NCI-H2196 (cell line): ENCODE data around the gene SMTNL2.
"Not testable (repeated sequence)": the region's sequence is repeated elsewhere in the genome, so short reads cannot be mapped to it uniquely, and the experiment has no call there.

ENCODE experiments used
- DNase-seq: peaks from one replicate; lab custom pipeline; 2025; ENCODE audit not compliant: unreplicated experiment; lab: John Stamatoyannopoulos, UW

SMTNL2 gene

DNA sequence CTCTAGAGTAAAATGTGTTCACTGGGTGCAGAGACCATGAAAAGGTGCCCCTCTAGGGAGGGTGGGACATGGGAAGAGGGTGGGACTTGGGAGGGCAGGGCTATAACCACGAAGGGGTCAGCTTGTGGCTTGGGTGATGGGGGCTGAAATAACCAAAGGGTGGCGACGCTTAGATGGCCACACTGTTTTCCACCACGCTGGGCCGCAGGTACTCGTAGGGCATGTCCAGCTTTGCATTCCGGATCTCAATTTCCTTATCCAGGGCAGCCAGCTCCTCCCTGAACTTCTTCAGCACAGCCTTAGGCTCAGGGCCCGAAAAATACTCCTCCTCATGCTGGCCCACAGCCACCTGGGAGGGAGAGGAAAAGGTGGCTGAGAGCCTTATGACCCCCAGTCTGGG is 47.1 kb downstream of the SMTNL2 start:
- no peak for DNase-seq

GRCh38 chr17:4631836-4632580 is 47.7 kb downstream of the SMTNL2 start:
- no peak for DNase-seq

GRCh38 chr17:4632581-4632920 is 48.2 kb downstream of the SMTNL2 start:
- DNase-seq: no peak

GRCh38 chr17:4633643-4634042 is 49.3 kb downstream of the SMTNL2 start:
- no peak for DNase-seq

- DNase-seq: no peak
These were observed 50.6 kb downstream of the SMTNL2 start for GRCh38 chr17:4634976-4635375.

- DNase-seq: no peak
These were observed 51.6 kb downstream of the SMTNL2 start for GRCh38 chr17:4635823-4636375.

DNA sequence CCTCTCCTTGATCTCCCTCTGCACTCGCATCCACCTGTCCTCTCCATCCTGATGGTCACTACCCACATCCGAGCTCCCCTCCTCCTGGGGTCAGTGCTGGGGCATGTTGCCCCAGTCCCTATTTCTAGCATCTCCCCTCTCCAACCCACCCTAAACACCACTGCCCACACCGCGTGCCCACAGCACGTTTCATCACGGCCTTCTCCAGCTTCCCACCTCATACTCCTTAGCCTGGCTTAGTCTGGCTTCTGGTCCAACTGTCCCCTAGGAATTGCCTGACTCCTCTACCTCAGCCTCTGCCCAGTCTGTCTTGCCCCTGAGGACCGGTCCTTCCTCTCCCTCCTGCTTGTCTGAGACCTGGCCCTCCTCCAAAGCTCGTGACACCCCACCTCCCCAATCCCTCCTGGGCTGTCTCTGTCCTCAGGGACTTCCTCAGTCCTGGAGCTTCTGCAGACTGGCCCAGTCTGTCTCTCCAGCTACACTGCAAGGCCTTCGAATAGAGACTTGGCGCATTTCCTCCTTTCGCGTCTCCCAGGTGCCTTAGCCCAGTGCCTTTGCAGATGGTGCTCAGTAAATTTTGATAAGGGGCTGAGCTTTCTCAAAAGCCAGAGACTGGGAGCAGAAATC is 52.3 kb downstream of the SMTNL2 start:
- DNase-seq: no peak

DNA sequence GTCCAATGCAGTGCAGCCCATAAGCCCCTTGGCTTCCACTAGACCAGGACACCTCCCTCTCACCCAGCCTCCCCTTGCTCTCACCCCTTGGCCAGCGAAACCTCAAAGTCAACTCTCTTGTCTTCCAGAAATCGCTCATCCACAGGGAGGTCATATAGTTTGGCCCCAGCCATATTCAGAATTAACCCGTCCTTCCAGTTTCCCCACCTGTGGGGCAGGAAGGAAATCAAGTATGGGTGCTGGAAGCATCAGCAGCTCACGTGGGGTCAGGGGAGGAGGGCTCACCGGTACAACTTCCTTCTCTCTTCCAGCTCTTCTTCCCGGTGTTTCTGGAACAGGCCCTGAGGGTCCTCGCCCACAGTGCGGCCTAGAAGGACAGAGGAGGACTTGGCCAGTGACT is 54.4 kb downstream of the SMTNL2 start:
- not testable (repeated sequence) for DNase-seq

GRCh38 chr17:4639301-4640059 is 55.2 kb downstream of the SMTNL2 start:
- peak; percentile 35 for DNase-seq

GRCh38 chr17:4640569-4641188 is 56.4 kb downstream of the SMTNL2 start:
- DNase-seq: not testable (repeated sequence)

DNA sequence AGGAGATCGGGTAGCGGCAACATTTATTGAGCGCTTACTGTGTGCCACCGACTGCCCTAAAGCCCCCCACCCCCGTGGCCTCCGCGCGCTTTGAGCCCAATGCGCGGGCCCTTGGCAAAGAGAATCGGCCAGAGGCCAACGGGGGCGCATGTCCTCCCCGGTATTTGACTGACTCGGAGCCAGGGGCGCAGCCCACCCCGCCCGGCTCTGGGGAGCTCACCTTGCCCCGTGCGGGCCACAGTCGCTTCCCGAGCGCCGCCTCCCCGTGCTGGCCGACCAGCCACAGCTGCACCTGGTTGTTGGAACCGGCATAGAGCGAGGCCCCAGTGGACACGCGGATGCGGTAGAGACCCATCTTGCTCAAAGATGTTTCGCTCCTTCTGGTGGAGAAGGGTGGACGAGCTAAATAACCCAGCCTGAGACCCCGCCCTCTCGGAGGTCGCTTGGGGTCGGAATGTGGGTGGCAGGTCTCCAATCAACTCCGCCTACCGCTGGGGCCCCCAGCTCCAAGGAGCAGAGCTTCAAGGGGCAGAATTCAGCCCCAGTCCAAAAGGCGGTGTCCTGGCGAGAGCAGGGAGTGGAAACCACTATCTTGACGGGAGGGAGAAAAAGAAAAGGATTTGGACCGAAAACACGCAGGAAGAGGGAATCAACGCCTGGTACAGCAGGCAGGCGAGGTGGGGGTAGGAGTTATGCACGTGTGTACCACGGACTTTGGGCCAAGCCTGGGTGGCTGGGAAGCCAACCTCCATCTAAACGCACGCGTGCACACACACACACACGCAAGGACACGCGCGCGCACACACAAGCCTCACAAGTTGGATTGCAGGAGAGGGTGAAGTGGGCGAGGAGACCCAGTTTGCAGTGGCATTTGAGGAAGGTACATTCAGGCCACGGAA is 57.2 kb downstream of the SMTNL2 start, which contains the start of gene ALOX15:
Gene ALOX15, minus strand, starts transcription at position 382 of the 899 bp plus-strand sequence. Its CDS starts 27 bp downstream, at position 355.
- no peak for DNase-seq

- no peak for DNase-seq
These were observed 58.0 kb downstream of the SMTNL2 start for GRCh38 chr17:4642286-4642685.

- peak; percentile 36 for DNase-seq
These were observed 59.3 kb downstream of the SMTNL2 start for GRCh38 chr17:4643676-4644075.

DNA sequence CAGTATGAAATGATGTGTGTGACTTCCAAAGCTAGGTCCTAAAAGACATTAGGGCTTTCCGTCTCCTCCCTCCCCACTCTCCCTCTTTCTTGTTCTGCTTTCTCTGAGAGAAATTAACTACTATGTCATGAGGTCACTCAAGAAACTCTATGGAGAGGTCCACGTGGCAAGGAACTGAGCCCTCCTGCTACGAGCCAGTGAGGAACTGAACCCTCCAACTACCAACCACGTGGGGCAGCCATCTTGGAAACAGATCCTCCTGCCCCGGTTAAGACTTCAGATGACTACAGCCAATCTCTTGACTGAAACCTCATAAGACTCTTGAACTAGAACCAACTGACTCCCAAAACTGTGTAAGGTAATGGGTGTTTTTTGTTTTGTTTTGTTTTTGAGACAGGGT is 61.3 kb downstream of the SMTNL2 start:
- DNase-seq: no peak

GRCh38 chr17:4648741-4649140 is 64.4 kb downstream of the SMTNL2 start:
- DNase-seq: peak; percentile 53

- DNase-seq: no peak
These were observed 68.7 kb downstream of the SMTNL2 start for GRCh38 chr17:4652997-4653396.

- DNase-seq: not testable (repeated sequence)
These were observed 71.6 kb downstream of the SMTNL2 start for GRCh38 chr17:4655933-4656332.

DNA sequence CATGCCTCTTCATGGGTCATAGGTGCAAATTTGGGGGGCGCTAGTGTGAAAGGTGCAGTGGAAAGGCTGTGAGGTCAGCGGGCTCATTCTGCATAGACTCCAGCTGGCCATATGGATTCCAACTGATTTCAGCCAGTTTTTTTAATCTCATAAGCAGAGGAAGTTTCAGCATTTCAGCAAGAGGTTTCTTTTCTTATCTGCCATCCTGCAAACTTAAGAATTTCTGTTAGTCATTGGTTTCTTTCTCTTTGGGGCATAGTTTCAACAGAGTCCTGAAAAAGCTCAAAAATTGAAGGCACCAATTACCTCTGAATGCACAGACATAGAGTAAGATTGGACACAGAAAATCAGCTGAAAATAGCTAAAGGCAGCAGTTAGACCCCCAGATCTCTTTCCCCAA is 73.3 kb downstream of the SMTNL2 start:
- DNase-seq: no peak
